ENCODE data around the gene GTPBP1.

Gene GTPBP1

DNA sequence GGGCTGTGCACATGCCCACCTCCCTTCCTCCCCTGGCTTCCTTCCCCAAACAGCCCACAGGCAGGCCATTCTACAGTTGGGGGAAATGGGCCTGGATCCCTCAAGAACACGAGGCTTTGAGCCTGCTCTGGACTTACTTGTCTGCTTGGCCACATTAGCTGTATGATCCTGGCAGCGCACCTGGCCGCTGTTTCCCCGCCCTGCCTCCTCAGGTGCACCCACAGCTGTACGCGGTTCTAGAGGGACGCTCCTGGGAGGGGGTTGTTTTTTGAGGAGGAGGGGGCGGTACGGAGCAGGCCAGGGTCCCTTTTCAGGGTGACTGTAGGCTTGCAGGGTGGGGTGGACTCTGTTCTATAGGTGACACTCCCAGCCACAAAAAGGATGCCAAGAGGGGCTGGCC is 61.6 kb downstream of the GTPBP1 start:
- H3K79me2 ChIP-seq (ENCODE audit: control insufficient read depth, low read length) = no peaks in the 10 kb centered on the region
- TF ChIP-seq EZH2phosphoT487 (IDR thresholded peaks at IDR 0.05; ENCODE audit: borderline replicate concordance, low read length) = no peak
- TF ChIP-seq, protein P1, sequence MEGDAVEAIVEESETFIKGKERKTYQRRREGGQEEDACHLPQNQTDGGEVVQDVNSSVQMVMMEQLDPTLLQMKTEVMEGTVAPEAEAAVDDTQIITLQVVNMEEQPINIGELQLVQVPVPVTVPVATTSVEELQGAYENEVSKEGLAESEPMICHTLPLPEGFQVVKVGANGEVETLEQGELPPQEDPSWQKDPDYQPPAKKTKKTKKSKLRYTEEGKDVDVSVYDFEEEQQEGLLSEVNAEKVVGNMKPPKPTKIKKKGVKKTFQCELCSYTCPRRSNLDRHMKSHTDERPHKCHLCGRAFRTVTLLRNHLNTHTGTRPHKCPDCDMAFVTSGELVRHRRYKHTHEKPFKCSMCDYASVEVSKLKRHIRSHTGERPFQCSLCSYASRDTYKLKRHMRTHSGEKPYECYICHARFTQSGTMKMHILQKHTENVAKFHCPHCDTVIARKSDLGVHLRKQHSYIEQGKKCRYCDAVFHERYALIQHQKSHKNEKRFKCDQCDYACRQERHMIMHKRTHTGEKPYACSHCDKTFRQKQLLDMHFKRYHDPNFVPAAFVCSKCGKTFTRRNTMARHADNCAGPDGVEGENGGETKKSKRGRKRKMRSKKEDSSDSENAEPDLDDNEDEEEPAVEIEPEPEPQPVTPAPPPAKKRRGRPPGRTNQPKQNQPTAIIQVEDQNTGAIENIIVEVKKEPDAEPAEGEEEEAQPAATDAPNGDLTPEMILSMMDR (IDR thresholded peaks at IDR 0.05; ENCODE audit: low read depth, low read length, poor library complexity, severe bottlenecking) = no peak
- no peaks in the 10 kb centered on the region for H3K9me3 ChIP-seq (ENCODE audit: control insufficient read depth, insufficient read depth, low read length)
- no peak overlapping the region for H3K27ac ChIP-seq (ENCODE audit: low read depth, low read length)
- H3K4me1 ChIP-seq (ENCODE audit: control insufficient read depth, low read length) = no peaks in the 10 kb centered on the region
- H3K4me2 ChIP-seq (ENCODE audit: low read length) = no peak overlapping the region
- no peaks in the 10 kb centered on the region for H3K27me3 ChIP-seq (ENCODE audit: control insufficient read depth, low read length)
- no peaks in the 10 kb centered on the region for H3F3A ChIP-seq (ENCODE audit: control insufficient read depth, insufficient read depth)
- H3K4me3 ChIP-seq (ENCODE audit: low read length) = no peak overlapping the region
- H4K20me1 ChIP-seq (ENCODE audit: control insufficient read depth, insufficient read depth, low read depth, low read length) = no peaks in the 10 kb centered on the region
- H3K9me2 ChIP-seq (replicated peaks; ENCODE audit: control insufficient read depth, low read length) = no peaks in the 10 kb centered on the region
- H3K36me3 ChIP-seq (ENCODE audit: control insufficient read depth, low read length) = no peaks in the 10 kb centered on the region

DNA sequence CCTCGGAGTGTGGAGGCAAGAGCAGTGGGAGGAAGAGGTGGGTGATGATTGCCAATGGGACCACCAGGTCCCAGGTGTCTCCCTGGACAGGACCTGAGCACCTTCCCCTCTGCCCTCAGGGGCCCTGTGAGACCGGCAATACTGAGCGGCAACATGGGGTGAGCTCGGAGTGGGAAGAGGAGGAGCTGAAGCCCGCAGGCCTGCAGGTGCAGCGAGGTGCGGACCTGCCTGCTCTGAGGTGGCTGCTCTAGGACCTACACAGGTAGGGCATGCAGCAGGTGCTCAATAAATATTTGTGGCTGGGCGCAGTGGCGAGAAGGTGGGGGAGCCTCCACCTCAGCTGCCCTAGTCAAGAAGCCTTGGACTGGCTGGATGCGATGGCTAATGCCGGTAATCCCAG is 62.3 kb downstream of the GTPBP1 start:
- Histone ChIP-seq H3K36me3 (ENCODE audit: control insufficient read depth, low read length) (no peaks in the 10 kb centered on the region), H3K79me2 (ENCODE audit: control insufficient read depth, low read length) (no peaks in the 10 kb centered on the region), H3K9me3 (ENCODE audit: control insufficient read depth, insufficient read depth, low read length) (no peaks in the 10 kb centered on the region), H3K9me2 (replicated peaks; ENCODE audit: control insufficient read depth, low read length) (no peaks in the 10 kb centered on the region), H3K4me1 (ENCODE audit: control insufficient read depth, low read length) (no peaks in the 10 kb centered on the region), H3K27me3 (ENCODE audit: control insufficient read depth, low read length) (no peaks in the 10 kb centered on the region), H3K4me3 (ENCODE audit: low read length) (no peak overlapping the region), H3K27ac (ENCODE audit: low read depth, low read length) (no peak overlapping the region), H4K20me1 (ENCODE audit: control insufficient read depth, insufficient read depth, low read depth, low read length) (no peaks in the 10 kb centered on the region), H3F3A (ENCODE audit: control insufficient read depth, insufficient read depth) (no peaks in the 10 kb centered on the region), H3K4me2 (ENCODE audit: low read length) (no peak overlapping the region)
- TF ChIP-seq, protein P1 (IDR thresholded peaks at IDR 0.05; ENCODE audit: low read depth, low read length, poor library complexity, severe bottlenecking) = no peak
- TF ChIP-seq EZH2phosphoT487 (IDR thresholded peaks at IDR 0.05; ENCODE audit: borderline replicate concordance, low read length) = no peak

DNA sequence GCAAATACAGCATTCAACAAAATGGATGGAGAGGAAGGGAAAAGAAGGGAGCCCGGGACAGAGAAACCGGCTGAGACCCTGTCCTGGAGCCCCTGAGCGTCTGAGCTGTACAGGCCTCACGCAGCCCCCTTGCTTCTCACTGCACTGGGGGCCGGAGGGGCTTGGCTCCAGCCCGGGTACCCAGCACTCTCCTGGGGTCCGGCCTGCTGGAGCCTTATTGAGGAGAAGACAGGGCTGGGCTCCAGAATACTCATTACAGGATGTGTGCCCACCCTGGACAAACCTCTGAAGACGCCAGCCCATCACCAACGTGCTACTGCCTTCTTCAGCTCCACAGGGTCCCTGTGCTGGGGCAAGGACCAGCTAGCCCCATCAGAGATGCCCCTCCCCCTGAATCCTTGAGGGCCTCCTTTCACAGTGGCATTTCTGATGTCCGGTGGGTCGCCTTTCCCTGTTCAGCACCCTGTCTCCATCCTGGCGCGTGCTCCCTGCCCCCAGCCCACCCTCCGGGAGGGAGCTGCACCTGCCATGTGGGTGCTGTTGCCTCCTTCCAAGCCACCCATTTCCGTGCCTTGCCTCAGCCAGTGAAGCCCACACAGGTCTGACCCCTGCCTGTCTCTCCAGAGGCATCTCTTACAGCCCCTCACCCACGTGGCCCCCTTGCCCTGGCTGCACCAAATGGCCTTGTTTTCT is 64.7 kb downstream of the GTPBP1 start:
- Histone ChIP-seq H3F3A (ENCODE audit: control insufficient read depth, insufficient read depth) (no peaks in the 10 kb centered on the region), H4K20me1 (ENCODE audit: control insufficient read depth, insufficient read depth, low read depth, low read length) (no peaks in the 10 kb centered on the region), H3K9me3 (ENCODE audit: control insufficient read depth, insufficient read depth, low read length) (no peaks in the 10 kb centered on the region), H3K27ac (ENCODE audit: low read depth, low read length) (no peak overlapping the region), H3K36me3 (ENCODE audit: control insufficient read depth, low read length) (no peaks in the 10 kb centered on the region), H3K9me2 (replicated peaks; ENCODE audit: control insufficient read depth, low read length) (no peaks in the 10 kb centered on the region), H3K4me2 (ENCODE audit: low read length) (no peak overlapping the region), H3K79me2 (ENCODE audit: control insufficient read depth, low read length) (no peaks in the 10 kb centered on the region), H3K4me3 (ENCODE audit: low read length) (no peak overlapping the region), H3K4me1 (ENCODE audit: control insufficient read depth, low read length) (no peaks in the 10 kb centered on the region), H3K27me3 (ENCODE audit: control insufficient read depth, low read length) (no peaks in the 10 kb centered on the region)
- TF ChIP-seq, protein P1 (IDR thresholded peaks at IDR 0.05; ENCODE audit: low read depth, low read length, poor library complexity, severe bottlenecking) = no peak
- no peak for TF ChIP-seq EZH2phosphoT487 (IDR thresholded peaks at IDR 0.05; ENCODE audit: borderline replicate concordance, low read length)
